GM19240 (cell line): ENCODE results near the gene C22orf42.
"Not testable (repeated sequence)": the region's sequence is repeated elsewhere in the genome, so short reads cannot be mapped to it uniquely, and the experiment has no call there.

Experiments used
- DNase-seq: peaks from one replicate; pipeline ENCODE4 v3.0.0; 2011; ENCODE audit warnings: low spot score; ENCODE audit not compliant: insufficient read length

Gene C22orf42

DNA sequence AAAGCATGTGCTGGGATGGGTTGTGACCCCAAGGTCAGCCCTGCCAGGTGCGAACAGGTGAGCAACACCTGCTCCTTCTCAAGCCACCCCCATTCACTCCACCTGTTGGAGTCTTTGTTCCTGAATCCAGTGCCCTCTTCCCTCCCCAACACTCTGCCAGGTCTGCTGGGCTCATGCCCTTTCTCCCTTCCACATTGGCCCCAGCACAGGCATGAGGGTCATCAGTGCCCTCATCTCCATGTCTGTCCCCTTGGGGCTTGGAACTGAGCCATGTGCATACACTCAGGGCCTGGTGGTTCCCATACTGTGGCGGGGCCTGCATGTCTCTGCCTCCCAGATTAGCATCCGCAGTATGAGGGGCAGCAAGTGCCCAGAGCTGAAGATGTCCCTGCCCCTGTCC is 26.7 kb upstream of the C22orf42 start:
- no peak for DNase-seq

DNA sequence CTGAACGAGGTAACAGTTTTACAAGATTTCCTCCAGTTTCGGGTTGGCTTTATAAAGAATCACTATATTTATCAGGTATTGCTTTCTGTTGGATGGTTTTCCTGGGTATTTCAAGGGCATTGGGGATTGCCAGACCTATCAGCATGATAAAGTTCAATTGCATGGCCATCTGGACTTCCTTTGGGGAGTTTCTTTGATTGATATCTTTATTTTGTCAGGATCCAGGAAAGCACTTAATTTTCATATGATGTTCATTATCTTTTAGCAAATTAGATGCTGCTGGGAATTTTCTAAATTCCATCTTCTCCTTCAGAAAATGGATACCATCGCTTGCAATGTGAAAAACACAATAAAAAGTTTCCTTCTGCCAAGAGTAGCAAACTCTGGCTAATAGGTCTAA is 24.5 kb upstream of the C22orf42 start:
- no peak for DNase-seq

DNA sequence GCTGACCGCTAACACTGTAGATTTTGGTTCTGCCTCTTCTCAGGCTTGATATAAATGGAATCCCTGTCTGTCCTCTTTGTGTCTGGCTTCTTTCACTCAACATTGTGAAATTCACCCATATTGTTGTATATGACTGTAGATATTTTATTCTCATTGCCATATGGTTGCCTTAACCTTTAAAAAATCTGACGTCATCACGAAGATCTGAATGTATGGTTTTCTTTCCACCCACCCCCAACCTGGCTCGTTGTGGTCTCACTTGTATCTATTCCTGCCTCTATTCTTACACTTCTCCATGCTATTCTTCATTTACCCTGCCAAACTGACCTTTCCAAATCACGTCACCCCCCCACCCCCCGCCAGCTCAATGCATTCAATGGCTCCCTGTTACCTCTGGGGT is 21.9 kb upstream of the C22orf42 start:
- DNase-seq: no peak

DNA sequence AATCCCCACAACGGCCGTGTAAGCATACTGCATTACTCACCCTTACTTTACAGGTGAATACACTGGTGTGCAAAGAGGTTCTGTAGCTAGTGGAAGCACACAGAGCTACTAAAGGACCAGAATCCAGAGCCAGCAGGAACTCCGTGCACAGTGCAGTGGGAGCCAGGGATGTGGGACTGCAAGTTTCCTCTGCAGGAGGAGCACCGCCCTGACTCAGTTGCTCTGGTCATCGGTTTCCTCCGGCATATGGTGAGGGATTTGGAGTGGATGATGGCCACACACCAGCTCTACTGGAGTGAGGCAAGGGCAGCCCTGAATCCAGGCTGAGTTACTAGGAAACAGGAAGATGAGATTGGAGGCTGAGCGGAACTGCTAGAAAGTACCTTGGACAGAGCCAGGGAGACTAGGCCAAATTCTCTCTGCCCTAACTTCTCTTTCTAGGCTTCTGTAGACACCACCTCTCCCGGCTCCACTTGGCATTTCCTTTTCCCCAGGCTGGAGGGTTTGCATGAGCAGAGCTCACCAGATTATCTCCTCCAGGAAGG is 18.2 kb upstream of the C22orf42 start:
- no peak for DNase-seq

DNA sequence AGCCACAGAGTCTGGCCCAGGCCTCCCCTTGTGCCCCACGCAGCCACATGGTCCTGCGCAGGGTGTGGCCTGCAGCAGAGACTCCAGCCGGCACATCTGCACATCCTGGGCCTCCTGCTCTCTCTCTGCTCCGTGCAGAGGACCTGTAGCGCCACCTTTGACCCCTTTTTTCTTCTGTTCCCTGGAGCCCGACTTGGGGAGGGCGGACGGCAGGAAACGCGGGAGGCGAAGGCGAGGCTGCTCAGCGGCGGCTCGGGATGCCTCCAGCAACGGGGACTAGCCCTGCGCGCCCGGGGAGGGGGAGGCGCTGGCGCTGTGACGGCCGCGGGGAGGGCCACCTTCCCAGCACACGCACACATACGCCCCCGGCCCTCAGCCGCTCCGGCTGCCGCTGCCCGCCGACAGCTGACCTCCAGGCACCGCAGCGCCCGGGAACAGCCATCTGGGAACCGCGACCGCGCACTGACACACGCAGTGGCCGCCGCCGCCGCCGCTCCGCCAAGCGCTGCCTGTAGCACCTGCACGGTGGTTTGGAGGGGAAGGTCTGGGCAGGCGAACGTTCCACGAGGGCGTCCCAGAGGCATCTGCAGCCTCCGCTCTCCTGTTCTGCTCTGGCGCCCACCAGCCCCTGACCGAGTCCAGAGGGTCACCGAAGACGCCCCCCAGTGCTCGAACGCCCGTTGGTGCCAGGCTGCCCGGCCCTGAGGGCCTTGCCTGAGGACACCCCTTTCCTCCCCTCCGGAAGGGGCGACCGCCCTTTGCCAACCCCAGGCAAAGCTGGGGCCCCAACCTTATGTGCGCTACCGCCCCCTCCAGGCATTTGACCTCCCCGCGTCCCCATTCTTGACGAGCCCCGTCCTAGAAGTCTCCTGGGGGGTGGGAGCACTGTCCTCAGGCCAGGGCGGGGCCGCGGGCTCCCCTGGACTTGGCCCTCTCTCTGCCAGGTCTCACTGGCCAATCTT is 16.9 kb upstream of the C22orf42 start:
- no peak for DNase-seq

DNA sequence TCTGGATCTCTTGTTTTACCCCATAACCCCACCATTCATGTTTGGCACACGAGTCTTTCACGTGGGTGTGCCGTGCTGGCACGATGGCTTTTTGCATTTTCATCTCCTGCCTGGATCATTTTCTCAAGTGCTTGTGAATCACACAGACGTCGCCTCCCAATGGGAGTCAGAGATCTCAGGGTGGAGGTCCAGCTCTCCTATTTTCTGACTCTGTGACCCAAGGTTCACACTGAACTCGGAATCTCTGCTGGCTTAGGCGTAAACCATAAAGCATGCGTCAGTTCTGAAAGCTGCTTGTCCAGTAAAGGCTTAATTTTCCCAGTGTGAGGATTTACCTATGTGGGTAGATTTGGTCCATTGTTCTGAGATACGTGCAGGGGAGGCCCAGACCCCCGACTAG is 16.0 kb upstream of the C22orf42 start:
- no peak for DNase-seq

DNA sequence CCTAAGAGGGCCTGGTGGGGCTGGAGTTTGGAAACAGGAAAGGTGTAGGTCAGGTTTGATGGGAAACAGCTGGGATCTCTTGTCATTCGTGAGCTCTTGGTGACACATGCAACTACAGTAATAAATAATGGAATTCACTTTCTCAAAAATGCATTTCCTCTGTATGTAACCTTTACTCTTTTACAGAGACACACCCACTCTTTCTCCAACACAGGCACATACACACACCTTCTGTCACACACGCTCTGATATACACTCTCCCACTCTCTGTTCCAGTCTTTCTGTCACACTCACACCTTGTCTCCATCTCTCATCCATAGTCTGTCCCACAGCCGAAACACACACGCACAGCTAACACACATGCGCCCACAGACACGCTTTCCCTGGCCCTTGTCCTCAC is 6.6 kb upstream of the C22orf42 start:
- no peak for DNase-seq

DNA sequence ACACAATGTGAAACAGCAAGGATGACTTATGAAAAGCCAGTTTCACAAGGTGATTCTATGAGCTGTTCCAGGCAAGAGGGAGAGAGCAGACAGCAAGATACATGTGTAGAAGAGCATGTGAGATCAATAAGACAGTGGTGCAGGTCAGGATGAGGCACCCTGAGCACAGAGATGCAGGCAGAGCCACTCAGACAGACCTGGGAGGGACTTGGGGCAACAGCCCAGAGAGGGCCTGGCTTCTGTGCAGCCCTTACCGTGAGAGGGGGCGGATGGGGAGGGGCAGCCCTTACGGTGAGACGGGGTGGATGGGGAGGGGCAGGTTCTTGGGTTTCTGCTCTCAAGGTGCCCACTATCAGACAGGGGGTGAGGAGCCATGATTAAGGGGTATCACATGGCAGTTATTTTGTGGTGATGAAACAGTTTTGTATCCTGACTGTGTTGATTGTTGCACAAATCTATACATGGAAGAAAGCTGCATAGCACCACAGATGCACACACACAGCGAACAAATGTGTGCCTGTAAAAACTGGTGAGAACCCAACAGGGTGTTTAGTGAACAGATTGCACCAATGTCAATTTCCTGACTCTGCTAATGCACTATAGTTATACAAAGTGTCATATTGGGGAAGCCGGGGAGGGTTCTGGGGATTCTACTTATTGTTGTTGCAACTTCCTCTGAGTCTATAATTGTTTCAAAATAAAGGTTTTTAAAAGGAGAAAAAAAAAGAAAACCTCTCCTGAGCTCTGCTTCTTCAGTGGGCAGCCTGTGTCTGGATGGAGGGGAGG is 5.2 kb upstream of the C22orf42 start:
- DNase-seq: no peak

DNA sequence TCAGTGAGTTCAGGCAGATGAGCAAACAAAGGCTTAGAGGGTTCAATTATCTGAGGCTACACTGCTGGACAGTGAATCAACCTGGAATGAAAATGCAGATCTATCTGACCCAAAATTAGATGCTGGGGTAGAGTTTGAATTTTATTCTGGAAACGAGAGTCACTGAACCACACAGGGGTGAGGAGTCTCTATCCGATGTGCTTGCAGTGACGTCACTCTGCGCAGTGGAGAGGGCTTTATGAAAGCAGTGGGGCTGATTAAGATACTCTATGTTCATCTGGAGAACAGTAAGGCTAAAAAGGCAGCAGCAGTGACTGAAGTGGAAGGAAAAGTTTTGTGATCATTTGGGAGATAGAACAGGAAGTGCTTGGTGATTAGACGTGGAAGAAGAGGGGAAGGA is 1.3 kb upstream of the C22orf42 start:
- DNase-seq: not testable (repeated sequence)

DNA sequence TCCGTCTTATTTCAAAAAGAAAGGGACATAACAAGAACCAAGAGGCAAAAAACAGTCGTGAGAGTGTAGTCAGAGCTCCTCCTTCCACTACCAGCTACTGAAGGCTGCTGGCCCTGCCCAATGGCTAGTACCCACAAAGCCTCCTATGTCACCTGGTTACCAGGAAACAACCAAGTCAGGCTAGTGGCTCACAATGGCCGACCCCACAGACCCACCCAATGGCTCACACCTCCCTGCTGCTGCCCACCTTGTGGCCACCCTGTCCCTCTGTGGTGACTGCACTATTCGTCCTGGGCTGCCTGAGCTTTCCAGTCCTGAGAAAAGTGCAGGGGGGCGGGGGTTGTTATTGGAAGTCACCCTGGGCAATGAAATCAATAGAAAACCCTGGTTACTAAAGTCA is 1.5 kb downstream of the C22orf42 start:
- not testable (repeated sequence) for DNase-seq

DNA sequence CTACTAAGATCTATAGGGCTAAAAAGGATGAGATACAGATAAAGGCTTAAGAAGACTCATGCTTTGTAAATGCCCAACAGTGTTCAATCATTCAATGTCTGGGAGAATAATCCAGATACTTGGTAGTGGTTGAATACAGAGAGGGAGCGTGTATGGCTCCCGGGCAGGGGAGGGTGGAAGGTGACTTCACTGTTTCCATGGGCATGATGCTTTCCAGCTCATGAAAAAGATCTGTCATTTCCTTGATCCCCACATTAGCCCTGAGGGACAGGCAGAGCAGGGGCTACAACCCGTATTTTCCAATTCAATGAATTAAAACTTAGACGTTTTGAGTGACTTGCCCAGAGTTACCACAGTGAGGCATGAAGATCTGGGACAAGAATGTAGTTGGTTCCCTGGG is 4.4 kb downstream of the C22orf42 start:
- DNase-seq: not testable (repeated sequence)

DNA sequence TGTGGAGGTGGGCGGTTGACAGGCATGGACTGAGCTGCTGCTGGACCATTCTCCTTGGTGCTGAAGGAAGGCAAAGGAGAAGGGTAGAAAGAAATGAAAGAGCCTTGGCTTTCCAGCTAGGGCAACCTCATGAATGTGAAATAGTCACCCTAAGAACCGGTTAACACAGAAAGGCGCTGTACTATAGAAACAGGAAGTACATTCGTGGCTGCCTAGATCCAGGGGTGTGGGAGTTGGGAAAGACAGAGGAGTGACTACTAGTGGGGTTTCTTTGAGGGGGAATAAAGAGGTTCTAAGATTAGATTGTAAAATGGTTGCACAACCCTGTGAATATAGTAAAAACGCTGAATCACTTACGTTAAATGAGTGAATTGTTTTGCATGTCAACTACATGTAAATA is 7.5 kb downstream of the C22orf42 start:
- not testable (repeated sequence) for DNase-seq

DNA sequence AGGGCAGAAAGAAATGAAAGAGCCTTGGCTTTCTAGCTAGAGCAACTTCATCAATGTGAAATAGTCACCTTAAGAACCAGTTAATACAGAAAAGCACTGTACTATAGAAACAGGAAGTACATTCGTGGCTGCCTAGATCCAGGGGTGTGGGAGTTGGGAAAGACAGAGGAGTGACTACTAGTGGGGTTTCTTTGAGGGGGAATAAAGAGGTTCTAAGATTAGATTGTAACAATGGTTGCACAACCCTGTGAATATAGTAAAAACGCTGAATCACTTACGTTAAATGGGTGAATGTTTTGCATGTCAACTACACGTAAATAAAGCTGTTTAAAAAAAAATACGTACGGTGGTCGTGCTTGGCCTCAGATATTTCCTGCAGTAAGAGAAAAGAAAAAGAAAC is 8.5 kb downstream of the C22orf42 start:
- DNase-seq: not testable (repeated sequence)

DNA sequence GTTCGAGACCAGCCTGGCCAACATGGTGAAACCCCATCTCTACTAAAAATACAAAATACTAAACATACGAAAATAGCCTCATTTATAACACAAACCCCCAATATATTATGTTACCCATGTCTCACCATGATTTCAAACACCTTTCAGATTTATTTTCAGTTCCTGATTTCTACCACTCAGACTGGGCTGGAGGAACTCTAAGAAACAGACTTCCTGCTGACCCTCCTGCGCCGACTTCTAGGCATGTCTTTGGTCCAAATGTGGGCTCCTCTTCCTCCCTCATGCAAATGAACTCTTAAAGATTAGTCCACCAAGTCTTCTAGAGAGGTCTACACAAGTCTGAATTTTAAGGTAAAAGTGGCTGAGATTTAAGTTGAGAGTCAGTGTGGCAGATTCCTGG is 10.7 kb downstream of the C22orf42 start:
- DNase-seq: not testable (repeated sequence)

DNA sequence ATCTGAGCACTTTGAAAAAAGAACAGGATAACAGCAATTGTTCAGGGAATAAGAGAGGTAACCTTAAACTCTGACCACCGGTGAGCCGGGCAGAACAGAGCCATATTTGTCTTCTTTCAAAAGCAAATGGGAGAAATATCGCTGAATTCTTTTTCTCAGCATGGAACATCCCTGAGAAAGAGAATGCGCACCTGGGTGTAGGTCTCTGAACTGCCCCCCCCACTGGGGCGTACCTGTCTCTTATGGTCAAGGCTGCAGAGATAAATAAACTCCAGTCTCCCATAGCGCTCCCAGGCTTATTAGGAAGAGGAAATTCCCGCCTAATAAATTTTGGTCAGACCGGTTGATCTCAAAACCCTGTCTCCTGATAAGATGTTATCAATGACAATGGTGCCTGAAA is 12.0 kb downstream of the C22orf42 start:
- not testable (repeated sequence) for DNase-seq

DNA sequence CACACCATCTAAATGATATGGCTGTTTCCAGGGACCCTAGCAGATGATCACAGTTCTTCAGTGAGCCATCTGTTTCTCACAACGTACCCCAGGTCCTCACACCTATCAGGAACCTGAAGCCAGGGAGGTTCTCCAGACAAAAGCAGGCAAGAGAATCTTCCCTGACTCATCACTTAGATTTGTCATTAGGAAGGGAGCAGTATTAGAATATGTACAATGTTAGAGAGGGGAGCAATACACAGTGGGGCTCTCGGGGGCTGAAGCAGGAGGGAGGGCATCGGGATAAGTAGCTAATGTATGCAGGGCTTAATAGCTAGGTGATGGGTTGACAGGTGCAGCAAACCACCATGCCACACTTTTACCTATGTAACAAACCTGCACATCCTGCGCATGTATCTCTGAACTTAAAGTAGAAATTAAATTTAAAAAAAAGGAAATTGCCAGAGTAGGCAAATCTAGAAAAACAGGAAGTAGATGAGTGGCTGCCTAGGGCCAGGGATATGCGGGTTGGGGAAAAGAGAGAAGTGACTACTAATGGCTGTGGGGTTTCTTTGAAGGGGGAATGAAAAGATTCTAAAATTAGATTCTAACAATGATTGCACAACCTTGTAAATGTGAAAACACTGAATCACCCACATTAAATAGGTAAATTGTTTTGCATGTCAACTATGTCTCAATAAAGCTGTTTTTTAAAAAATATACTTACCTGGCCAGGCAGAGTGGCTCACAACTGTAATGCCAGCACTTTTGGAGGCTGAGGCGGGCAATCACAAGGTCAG is 14.4 kb downstream of the C22orf42 start:
- no peak for DNase-seq

DNA sequence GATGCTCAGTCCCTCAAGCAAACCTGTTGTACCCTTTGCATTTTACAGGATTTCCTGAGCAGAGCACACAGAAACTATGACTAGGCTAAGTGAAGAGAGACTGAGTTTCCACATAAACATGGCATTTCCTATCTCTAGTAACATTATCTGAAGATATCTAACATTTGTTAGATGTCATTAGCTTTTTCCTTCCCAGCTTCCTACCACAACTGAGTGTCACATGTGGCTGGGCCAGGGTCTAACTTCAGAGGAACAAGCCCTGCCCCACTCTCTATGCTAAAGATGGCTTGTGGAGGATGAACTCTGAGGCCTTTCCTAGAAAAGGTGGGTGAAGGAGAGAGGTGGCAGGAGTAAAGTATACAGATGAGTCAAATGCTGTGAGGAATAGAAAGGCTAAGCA is 16.5 kb downstream of the C22orf42 start:
- no peak for DNase-seq

DNA sequence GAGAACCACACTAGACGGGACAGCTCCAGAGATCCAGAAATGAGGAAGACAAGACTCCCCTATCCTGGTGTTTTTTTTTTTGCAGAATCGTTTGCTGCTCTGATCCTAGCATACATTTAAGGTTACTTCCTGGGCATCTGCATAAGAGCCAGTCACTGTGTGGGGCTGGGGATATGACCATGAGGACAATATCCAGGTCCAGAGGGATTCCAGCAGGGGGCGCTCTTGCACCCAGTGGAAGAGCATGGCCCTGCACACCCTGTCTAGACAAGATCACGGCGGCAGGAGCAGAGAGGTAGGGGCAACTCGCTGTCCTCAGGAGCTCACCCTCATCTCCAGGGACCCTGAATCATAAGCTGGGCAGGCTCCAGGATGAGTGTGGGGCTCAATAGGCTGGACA is 18.4 kb downstream of the C22orf42 start:
- DNase-seq: not testable (repeated sequence)

DNA sequence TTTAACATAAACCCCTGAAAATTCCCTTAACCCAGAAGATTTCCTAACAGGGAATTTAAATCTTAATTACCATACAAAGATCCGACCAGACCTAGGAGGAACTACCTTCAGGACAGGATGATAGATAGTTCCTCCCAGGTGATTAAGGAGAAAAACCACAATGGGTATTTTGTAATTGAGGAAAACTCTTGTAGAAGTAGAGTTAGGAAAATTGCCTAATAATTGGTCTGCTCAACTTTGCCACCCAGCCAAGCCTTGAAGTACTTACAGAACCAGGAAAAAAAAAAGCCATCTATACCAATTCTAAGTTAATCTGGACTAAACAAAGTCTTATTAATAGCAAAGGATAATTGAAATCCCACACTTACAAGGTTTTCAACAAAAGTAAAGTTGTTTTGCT is 20.5 kb downstream of the C22orf42 start:
- DNase-seq: not testable (repeated sequence)

DNA sequence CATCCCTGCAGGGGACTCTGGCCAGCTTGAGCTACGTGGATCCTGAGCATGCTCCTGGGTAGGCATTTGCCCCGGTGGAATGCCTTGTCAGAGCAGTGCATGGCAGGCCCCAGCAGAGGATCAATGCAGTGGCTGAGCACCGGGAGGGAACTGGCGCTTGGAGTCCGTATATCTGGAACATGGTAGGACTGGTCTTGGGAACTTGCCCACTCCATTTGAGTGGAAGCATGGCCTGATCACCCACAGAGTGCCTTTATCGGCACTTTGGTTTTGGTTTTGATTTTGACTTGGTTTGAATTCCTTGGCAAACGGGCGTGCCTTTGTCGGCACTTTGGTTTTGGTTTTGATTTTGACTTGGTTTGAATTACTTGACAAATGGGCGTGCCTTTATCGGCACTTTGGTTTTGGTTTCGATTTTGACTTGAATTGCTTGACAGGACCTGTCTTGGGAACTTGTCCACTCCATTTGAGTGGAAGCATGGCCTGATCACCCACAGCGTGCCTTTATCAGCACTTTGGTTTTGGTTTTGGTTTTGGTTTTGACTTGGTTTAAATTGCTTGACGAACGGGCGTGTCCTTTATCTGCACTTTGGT is 21.3 kb downstream of the C22orf42 start:
- DNase-seq: not testable (repeated sequence)

DNA sequence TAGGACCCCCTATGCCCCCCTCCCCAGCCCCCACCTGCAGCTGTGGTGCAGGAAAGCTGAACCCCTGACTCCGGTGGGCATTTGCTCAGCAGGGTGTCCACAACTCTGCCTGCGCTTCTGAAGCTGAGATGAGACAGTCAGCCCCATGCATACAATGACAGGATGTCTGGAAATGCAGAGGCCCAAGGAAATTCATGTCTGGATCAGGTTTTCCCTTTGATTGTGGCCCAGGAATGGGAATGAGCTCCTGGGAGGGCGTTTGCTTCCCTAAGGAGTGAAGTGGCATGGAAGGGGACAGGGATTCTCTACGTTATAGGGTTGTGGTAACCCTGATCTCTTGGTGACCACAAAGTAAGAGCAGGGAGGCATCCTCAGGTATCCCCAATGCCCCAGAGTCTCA is 22.2 kb downstream of the C22orf42 start:
- not testable (repeated sequence) for DNase-seq
